Hematopoietic multipotent progenitor cell treated with erythropoietin and hydrocortisone succinate and interleukin-3 and kit ligand, for 17 days (in vitro differentiated cells): ENCODE results near the gene MYO7B.

ENCODE experiments used
- DNase-seq: peaks from one replicate; pipeline ENCODE4 v3.0.0-alpha.2; 2015; ENCODE audit warnings: low spot score

MYO7B gene

DNA sequence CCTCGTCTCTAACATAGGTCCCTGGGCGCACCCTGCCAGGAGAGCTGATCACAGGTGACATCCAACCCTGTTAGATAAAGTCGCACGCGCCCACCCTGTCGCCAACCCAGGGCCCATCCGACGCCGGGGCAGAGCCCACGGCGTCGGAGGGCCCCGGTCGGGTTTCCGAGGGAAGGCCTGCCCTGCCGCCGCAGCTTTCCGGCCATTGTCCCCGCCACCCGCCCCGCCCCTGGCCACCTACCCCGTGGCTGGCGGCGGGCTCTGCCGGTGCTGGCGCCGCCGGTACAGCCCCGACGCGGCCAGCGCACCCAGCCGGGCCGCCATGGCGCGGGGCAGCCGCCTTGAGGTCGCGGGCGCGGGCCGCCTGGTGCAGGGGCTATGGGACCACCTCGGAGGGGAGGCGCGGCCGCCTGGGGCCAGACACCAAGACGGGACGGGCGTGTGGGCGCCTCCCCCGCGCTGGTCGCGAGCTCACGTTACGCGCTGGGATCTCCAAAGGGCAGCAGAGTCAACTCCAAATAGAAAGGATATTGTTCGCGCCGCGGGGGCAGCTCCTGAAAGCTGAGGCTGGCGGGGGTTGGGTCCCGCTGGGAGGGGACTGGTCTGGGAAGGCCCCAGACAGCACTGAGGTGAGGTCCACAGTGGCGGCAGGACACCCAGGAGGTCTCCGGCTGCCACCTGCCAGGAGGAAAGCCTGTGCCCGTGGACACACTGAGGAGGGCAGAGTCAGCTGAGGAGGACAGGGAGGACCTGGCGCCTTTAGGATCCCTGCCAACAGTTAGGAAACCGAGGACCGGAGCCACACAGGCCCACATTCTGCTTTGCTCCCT is 128.8 kb downstream of the MYO7B start:
- DNase-seq: no peak

DNA sequence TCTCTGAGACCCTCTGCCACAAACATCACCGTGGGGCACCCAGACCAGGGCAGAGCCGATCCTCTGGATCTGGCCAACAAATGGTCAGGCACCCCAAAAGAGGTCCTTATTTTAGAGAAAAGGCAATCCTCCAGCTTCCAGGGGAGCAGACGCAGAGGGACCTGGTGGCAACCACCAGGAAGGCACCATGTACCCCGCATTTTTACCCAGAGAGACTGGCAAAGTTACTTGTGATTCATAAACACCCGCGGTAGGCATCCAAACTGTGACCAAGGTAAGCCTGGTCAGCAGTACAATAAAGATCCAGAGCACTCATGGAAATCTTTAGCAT is 129.4 kb downstream of the MYO7B start:
- no peak for DNase-seq

DNA sequence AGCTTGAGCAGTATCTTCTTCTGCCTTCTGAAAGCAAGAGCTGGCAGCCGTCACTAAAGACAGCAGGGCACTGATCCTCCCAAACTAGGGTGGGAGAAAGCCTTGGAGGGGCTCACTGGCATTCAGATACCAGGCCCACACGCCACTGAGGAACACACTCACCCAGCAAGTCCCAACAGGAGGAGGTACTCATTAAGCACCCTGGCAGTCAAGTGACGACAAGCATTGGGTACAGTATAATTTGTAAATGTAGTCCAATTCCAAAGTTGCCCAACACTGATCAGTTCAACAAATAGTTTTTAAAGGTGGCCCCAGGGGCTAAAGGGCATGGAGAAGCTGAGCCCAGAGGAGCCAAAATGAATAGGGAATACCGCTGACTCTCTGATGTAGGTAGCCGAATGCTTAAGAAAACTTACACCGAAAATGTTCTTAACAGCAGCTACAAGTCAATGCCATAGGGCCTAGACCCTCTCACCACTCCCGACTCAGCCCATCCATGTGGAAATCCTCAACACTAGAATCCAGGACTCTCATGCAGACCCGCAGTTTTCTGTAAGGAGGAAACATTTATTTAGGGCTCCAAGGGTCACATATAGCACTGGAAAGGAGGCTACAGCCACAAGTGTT is 129.9 kb downstream of the MYO7B start:
- no peak for DNase-seq

DNA sequence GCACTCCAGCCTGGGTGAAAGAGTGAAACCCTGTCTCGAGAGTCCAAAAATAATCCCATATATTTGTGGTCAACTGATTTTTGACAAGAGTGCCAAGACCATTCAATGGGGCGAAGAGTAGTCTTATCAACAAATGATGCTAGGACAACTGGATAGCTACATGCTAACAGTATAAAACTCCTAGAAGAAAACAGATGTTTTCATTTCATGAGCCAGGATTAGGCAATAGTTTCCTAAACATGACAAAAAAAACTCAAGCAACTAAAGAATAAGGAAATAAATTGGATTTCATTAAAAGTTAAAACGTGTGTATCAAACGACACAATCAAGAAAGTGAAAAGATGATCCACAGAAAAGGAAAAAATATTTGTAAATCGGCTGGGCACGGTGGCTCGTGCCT is 133.6 kb downstream of the MYO7B start:
- DNase-seq: no peak

DNA sequence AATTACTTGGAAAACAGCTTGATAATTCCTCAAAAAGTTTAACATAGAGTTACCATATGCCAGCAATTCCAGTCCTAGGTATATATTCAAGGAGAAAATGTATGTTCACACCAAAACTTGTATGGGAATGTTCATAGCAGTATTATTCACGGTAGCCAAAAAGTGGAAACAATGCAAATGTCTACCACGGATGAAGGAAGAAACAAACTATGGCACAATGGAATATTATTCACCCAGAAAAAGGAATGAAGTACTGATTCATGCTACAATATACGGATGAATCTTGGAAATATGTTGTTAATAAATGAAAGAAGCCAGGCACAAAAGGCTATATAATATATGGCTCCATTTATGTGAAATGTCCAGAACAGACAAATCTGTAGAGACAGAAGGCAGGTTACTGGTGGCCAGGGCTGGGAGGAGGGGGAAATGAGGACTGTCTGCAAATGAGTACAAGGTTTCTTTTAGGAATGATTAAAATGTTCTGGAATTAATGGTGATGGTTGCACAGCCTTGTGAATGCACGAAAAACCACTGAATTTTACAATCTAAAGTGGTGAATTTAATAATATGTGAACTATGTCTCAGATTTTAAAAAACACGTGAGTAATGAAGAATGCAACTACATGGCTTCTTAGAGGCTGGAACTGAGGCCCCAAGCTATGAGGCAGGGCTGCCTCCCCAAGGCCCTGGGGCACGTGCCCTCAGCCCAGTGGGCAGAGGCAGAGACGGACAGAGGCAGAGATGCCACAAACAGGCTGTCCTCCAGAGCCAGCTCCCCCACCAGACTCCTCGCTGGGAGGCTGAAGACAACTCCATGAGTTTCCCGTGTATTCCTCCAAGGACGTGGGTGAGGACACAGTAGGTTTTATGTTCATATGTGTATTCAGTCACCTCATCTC is 134.8 kb downstream of the MYO7B start:
- DNase-seq: no peak

DNA sequence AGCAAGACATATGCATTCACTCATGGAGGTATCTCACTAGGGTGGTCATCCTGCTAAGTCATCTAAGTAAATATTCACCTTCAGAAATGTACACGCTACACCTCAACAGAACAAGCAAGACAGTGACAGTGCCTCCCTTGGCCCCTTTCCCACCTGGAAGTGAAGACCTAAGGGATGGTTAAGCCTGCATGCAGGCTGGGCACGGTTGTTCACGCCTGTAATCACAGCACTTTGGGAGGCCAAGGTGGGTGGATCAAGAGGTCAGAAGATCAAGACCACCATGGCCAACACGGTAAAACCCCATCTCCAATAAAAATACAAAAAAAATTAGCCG is 135.4 kb downstream of the MYO7B start:
- no peak for DNase-seq

DNA sequence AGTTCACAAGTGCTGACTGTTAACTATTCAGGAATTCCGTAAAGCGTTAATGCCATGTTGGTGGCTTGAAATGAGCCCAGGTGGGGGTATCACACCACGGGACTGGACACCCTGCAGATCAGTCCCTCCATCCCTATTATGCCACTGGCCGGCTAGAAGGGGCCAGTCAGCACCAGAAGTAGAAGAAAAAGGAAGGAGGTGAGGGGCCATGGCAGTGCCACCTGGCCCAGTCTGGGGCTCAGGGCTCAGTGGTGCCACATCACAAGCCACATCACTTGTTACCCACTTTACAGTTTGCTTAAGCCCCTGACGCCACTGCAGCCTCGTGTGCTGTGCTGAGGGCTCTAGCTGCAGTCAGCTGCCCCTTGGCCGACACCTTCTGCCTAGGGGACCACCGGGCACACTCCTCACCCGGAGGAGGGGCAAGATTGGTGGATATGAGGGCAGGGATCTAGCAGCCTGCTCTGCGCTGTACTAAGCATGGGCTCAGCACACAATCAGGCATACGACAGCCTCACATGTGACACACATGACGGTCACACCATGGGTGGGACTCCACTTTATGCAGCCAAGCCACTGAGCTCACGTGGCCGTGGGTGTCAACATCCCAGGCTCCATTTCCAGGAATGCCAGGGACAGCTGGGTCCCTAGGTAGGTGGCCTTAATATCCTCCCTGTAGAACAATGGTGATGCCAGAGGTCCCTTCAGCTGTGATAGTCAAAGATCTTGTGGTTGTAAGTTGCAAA is 136.2 kb downstream of the MYO7B start:
- DNase-seq: no peak

DNA sequence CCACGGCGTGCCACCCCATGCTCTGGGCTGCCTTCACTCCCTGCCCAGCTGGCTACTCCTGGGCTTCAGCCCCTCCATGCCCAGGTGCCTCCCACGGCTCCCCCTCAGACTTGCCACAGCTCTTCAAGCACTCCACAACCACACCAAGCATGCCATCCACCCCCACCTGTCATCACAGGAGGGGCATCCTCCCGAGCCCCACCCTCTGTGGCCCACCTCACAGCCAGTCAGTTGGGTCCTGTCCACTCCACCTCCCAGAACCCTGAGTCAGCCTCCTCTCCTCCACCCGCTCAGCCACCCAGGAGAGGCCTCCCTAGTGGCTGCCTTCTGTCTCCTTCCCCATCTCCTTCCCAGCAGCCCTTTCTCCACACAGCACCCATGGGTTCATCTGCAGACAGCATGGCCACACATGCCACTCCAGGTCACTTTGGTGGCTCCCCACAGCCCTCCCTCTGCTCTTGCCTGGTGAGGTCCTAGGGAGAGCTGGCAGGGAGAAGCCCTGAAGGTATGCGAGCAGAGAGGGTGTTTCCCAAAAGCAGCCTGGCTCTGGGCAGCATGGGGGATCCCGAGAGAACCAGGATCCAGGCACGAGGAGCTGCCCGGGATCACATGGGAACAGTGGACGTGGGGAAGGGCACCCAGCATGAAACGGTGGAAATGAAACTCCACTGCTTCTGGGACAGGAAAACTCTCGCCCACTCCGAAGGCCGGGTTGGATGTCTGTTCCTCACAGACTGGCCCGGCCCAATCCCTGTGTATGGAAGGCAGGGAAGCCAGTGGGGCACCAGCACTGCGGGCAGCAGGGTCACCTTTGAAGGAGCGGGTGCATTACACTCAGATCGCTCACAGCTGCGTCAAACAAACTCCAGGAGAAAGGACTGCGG is 137.1 kb downstream of the MYO7B start:
- DNase-seq: no peak

DNA sequence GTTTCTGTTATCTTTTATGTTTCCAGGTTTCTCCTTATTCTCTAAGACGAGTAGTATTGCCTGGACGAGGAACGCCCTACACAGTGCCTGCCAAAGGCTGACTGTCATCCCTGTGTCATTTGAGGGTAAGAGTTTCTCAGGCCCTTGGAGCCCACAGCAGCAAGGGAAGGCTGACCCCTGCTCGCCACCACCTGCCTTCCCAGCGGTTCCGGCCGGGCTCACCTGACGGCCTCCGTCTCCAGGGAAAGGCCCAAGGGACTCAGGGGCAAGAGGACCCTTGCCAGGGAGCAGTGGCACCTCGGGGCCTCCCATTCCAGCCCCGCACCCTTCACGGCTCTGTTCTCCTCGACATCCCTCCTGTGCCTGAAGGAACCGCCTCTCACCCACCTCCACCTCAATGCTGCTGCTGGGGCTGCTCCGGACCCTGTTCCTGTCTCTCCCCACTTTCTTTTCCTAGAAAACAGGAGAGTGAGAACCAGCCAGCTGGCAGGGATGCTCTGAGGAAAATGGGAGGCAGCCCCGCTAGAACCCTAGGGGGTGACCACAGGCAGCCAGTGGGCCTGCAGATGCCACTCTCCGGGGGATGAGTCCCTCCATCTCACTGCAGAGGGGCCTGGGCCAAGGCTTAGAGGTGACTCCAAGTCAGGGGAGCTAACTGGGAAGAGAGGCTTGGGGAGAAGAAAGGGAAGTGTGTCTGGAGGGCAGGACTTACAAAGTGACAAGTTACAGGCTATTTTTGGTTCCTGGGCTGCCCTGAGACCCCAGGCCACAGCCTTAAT is 138.0 kb downstream of the MYO7B start:
- DNase-seq: no peak

DNA sequence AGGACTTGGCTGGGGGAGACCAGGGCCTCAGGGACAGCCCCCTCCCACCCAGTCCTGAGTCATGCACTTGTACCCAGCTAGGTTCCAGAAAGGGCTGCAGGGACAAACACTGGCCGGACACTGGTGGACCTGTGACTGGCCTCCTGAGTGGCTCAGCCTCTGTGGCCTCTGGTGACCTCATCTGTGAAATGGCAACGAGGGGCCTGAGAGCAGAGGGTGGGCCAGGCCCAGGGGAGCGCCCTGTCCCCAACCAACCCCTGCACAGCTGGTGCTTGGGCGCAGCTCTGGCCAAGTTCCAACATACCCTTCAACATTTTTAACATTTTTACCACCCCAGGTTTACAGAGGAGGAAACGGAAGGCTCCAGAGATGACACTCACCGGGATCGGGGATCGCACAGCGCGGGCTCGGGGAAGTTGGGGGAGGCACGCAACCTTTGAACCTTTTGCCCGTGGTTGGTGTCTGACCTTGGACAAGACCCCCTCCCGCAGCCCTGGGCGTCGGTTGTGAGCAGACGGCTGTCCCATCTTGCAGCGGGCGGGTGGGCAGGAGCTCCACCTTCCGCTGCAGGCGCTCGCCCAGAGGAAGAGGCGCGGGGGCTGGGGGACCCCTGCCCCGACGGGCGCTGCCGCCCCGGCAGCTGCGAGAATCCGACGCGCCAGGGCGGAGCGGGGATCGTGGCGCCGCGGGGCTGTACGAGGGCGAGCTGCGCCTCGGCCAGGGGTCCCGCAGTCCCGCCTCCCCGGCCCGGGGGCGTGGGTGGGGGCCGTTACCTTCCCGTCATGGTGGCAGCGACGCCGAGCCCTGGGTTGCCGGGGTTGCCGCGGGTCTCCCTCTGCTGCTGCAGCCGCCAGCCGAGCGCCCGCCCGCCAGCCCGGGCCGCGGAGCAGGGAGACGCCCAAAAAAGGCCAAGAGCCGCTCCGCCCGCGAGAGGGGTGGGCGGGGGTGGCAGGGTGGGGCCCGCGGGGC is 139.0 kb downstream of the MYO7B start:
- DNase-seq: no peak

DNA sequence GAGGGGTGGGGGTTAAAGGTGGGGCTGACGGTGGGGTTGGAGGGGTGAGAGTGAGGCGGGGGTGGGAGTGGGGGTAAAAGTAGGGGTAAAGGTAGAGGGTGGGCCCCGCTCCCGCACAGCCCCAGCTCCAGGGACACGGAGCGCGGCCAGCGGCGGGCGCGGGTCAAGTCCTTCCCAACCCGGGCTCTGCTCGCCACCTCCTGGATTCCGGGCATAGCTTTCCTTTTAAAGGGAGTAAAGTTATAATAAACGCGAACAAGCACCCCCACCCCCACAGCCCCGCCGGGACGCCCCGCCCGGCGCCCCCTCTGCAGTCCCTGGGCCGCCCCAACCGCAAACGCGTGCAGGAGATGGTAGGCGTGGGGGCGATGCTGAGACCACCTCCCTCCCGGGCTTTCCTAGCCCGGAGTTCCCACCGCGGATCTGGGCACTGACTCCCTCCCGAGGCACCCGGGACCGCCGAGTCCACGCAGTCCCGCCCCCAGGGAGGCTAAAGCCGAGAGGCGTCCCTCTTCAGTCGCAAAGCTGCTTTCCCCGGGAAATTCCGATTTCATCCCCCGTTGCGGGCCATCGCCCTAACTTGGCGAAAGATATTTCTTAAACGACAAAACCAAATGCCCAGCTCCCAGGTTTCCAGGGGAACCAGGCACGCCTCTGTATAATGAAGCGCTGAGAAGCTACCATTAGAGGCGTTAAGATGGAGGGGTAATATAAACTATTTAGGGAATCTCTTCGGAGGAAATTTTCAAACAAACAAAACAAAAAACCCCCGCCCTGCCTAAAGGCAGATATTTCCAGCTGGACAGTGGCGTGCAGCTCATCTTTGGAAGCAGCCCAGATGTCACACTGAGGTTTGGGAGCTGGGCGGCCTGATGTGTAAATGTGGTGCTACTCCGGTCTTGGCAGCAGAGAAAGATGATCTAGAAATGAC is 140.1 kb downstream of the MYO7B start, which contains the start of gene LIMS2:
Gene LIMS2, minus strand, starts transcription at position 200 of the 931 bp plus-strand sequence. CDS start 506 bp downstream, outside the sequence.
- no peak for DNase-seq

DNA sequence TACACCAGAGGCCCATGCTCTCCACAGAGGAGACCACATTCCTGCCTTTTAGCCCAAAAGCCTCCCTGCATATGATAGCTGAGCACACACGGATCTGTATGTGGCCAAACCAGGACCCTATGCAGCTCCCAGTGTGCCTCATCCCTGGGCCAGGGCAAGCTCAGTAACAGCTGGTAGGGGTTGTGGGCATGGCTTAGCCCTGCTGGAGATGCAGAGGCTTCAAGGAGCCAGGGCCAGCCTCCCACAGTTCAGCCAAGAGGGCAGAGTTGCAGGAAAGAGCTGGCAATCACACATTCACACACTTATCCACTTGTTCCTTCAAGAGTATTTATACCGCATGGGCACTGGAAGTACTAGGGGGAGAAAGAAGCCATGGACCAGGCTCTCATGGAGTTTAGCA is 141.4 kb downstream of the MYO7B start:
- no peak for DNase-seq

DNA sequence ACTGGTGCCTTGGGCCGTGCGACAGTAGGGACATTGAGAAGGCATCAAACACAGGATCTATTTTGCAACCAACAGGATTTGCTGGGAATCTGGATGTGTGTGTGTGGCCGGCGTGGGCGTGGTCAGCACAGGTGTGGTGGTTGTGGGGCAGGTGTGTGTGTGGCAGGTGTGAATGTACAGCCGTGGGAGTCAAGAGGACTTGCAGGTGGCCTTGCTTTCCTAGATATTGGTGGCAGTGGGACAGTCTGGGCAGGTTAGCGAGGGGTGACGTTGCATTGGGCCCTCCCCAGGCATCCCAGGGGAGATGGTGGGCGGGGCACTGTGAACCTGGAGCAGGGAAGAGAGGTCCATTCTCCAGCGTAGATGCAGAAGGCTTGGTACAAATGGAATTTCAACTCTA is 143.0 kb downstream of the MYO7B start:
- DNase-seq: no peak

DNA sequence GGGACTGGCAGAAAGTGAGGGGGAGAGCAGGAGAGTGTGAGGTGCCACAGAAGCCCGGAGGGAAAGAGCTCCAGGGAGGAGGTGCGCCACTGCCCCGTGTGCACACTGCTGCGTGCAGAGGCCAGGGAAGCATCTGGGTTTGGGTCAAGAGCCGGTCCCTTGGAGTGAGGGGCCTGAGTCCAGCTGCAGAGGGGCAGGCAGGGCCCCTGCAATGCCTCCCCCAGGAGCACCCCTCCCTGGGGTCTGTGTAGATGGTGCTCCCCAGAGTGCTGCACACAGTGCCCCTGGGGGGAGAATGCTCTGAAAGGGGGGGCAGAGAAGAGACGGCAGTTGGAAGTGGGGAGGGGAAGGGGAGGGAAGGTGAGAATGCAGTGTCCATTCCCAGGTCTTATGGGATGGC is 143.5 kb downstream of the MYO7B start:
- DNase-seq: no peak

DNA sequence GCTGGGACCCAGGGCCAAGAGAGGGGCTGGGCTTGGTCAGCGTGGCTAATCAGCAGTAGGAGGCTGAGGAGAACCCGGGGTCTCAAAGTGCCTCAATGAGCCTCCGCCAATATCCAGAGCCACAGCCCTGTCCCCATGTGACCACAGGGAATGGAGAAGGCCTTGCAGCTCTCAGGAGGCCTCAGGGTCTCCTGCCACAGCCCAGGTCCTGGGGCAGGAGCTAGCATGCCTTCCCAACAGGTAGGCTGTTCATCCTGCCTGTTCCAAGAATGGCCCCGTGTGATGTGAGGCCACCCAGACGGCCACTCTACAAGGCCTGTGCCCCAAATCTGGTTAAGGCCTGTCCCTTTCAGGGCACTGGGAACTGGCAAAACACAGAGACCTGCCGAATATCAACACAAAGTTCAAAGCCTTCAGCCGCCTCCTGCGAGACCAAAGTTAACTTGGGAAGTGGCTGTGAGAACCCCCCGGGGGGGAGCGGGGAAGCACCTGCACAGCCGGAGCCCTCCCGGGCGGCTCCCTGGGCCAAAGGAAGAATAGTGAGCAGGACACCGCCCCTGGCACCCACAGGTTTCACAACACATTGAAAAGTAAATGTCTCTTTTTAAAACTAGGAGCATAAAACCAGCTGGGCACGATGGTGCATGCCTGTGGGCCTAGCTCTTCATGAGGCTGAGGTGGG is 144.3 kb downstream of the MYO7B start:
- DNase-seq: no peak

DNA sequence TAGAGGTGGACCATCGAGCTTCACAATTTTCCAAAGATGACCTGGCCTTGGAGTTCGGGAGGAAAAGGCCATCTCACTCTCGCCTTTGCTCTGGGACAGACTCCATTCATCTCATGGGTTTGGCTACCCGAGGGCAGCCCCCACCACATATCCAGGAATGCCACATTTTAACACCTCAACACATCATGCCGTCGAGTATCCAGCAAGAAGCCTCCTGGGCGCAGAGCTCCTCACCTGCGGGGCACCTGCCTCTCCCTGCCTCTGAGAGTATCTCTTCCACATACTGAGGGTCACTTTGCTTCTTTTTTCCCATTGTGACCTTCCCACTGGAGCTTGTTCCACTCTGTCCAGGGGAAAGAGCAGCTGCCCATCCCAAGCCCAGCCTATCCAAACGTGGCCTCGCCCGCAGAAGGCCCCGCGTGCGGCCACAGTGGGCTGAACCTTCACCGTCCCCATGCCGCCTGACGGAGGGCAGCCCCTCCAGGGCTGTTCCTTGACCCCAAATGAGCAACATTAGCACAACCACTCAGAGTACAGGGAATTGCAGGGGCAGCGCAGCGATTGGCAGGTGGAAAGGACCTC is 145.3 kb downstream of the MYO7B start:
- no peak for DNase-seq

DNA sequence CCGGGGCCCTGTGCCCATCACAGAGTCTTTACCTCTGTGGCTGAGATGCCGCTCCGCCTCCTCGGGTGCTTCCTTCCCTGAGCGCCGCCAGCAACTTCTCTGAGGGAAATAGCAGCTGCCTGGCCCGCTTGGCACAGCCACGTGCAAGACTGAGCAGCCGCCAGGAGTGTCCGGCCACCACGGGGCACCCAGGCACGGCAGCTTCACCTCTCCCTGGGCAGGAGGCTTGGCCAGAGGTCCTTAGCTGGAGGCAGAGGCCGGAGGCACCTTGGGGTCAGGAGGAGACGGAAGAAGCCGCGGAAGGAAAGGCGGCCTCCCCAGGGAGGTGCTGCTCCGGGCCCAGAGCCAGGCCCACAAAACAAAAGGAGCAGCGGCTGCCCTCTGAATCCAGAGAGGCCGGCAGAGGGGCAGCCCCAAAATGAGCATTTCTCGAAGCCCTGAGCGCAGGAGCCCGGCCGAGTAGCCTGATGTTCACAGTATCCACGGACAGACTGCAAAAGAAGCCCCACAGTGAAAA is 145.9 kb downstream of the MYO7B start:
- DNase-seq: no peak
